BJ (cell line): ENCODE measurements around the gene TAL1. TPM values are rescaled to one million over a fixed set of nuclear protein-coding genes. Genes with fewer than 3 reads are reported as not detected.

ENCODE experiments used
- CTCF ChIA-PET: fragments of 350-600 bp; formaldehyde crosslinking; extraction: SDS; loops from one replicate; lab custom pipeline; 2021; ENCODE audit warnings: antibody characterized with exemption, inconsistent platforms; lab: Yijun Ruan, JAX
- POLR2A ChIA-PET: fragments of 300-600 bp; sonication (Branson Sonifier 250); formaldehyde crosslinking; extraction: SDS; loops from one replicate; lab custom pipeline; 2021; ENCODE audit warnings: antibody characterized with exemption; lab: Charles Lee
- DNase-seq: peaks from one replicate; pipeline ENCODE4 v3.0.0-alpha.2; 2011; ENCODE audit warnings: low read depth
- H3K27me3 ChIP-seq: 2 replicates; pipeline ENCODE4 v1.6.0; 2011; ENCODE audit warnings: low read length; ENCODE audit not compliant: control insufficient read depth, insufficient read depth
- H3K36me3 ChIP-seq: 2 replicates; pipeline ENCODE4 v1.5.1; 2011; ENCODE audit warnings: low read length; ENCODE audit not compliant: control insufficient read depth, insufficient read depth
- H3K4me3 ChIP-seq: 2 replicates; pipeline ENCODE4 v1.5.1; 2011; ENCODE audit warnings: low read depth, mild to moderate bottlenecking, control low read depth, low read length
- CTCF ChIP-seq: IDR thresholded peaks from 2 replicates; pipeline ENCODE4 v1.5.1; 2011; ENCODE audit warnings: low read depth, mild to moderate bottlenecking, control low read depth, inconsistent platforms, low read length, moderate library complexity; ENCODE audit not compliant: insufficient read depth
- polyA plus RNA-seq: library from polyadenylated mRNA; depleted of rRNA; stranded (reverse); fragments of >200 nt; gene quantifications from 2 replicates; pipeline ENCODE4 v1.2.3, GENCODE V29; 2011

The TAL1 gene
- polyA plus RNA-seq, 1 experiment, result not detected

GRCh38 chr1:47191940-47192457 is 40.0 kb downstream of the TAL1 start:
- POLR2A ChIA-PET, result no interaction called here
- CTCF ChIA-PET, result interaction anchor here (0.8 to 6.0 kb wide), 24 partner anchors 9 to 534 kb away, joined by 3 to 66 read pairs (median 4); partner anchors contain the start of gene FOXD2
- no peak for DNase-seq
- Histone ChIP-seq H3K36me3 (no peaks in the 10 kb centered on the region), H3K4me3 (no peak overlapping the region), H3K27me3 (peaks cover 7% of the 10 kb centered on the region; the same call in 1 of the 2 replicates)
- TF ChIP-seq CTCF, result no peak

- CTCF ChIA-PET, result interaction anchor here (0.5 to 5.9 kb wide), 7 partner anchors 8 to 245 kb away, joined by 3 to 66 read pairs (median 5); no protein-coding TSS in a partner anchor
Measured at GRCh38 chr1:47190857-47191256, 41.2 kb downstream of the TAL1 start.

GRCh38 chr1:47190509-47190855 is 41.5 kb downstream of the TAL1 start:
- DNase-seq, result no peak
- CTCF ChIA-PET, result interaction anchor here (0.7 to 5.9 kb wide), 8 partner anchors 9 to 520 kb away, joined by 4 to 66 read pairs (median 4); no protein-coding TSS in a partner anchor
- POLR2A ChIA-PET, result interaction anchor here (1.1 kb wide), 1 partner anchor 11 kb away, joined by 3 read pairs; no protein-coding TSS in a partner anchor
- H3K36me3 ChIP-seq, result no peaks in the 10 kb centered on the region
- TF ChIP-seq CTCF, result no peak
- H3K27me3 ChIP-seq, result peaks cover 7% of the 10 kb centered on the region; the same call in 1 of the 2 replicates
- no peak overlapping the region for H3K4me3 ChIP-seq

More at GRCh38 chr1:47190857-47191256, 41.2 kb downstream of the TAL1 start:
- Histone ChIP-seq H3K36me3 (no peaks in the 10 kb centered on the region), H3K4me3 (no peak overlapping the region), H3K27me3 (peaks cover 7% of the 10 kb centered on the region; the same call in 1 of the 2 replicates)
- no peak for TF ChIP-seq CTCF
- no peak for DNase-seq
- POLR2A ChIA-PET, result no interaction called here

GRCh38 chr1:47189844-47190508 is 42.0 kb downstream of the TAL1 start, which contains the start of gene PDZK1IP1:
TSS of gene PDZK1IP1 (minus strand) at chr1:47190036. CDS start at chr1:47189932, 104 bp downstream.
- ChIA-PET POLR2A (interaction anchor here (1.1 kb wide), 1 partner anchor 11 kb away, joined by 3 read pairs; no protein-coding TSS in a partner anchor), CTCF (interaction anchor here (0.6 to 5.9 kb wide), 9 partner anchors 8 to 520 kb away, joined by 3 to 66 read pairs (median 4); no protein-coding TSS in a partner anchor)
- no peak for TF ChIP-seq CTCF
- Histone ChIP-seq H3K36me3 (no peaks in the 10 kb centered on the region), H3K27me3 (peaks cover 7% of the 10 kb centered on the region; the same call in 1 of the 2 replicates), H3K4me3 (no peak within 1 kb of the TSS)
- DNase-seq, result peak; percentile 12
